H9 (cell line): ENCODE data around the gene LTBP2. TPM values are rescaled to one million over a fixed set of nuclear protein-coding genes. Genes with fewer than 3 reads are reported as not detected.

Experiments
- DNase-seq: peaks from one replicate; pipeline ENCODE4 v3.0.0-alpha.2; 2017
- H2AFZ ChIP-seq: one replicate; pipeline ENCODE4 v1.6.1; 2013; ENCODE audit warnings: mild to moderate bottlenecking, low read length, control low read depth, moderate library complexity
- H2AK5ac ChIP-seq: 2 replicates; pipeline ENCODE4 v1.6.1; 2013; ENCODE audit warnings: low read length, control low read depth, mixed read lengths; ENCODE audit not compliant: insufficient read length
- H2BK120ac ChIP-seq: one replicate; pipeline ENCODE4 v1.6.1; 2013; ENCODE audit warnings: low read depth, mild to moderate bottlenecking, low read length, control low read depth, inconsistent platforms; ENCODE audit not compliant: poor library complexity, severe bottlenecking
- H2BK12ac ChIP-seq: 2 replicates; pipeline ENCODE4 v1.6.1; 2013; ENCODE audit warnings: low read length, control low read depth, mixed read lengths, low read depth; ENCODE audit not compliant: insufficient read length
- H2BK15ac ChIP-seq: 2 replicates; pipeline ENCODE4 v1.6.1; 2013; ENCODE audit warnings: low read depth, low read length, control low read depth
- H2BK20ac ChIP-seq: one replicate; pipeline ENCODE4 v1.6.1; 2013; ENCODE audit warnings: low read depth, mild to moderate bottlenecking, low read length, control low read depth, inconsistent platforms; ENCODE audit not compliant: poor library complexity, severe bottlenecking
- H2BK5ac ChIP-seq: 2 replicates; pipeline ENCODE4 v1.6.1; 2013; ENCODE audit warnings: low read length, control low read depth, mixed read lengths; ENCODE audit not compliant: insufficient read length
- H3K14ac ChIP-seq: 2 replicates; pipeline ENCODE4 v1.6.1; 2013; ENCODE audit warnings: low read length, control low read depth; ENCODE audit not compliant: insufficient read depth
- H3K18ac ChIP-seq: 2 replicates; pipeline ENCODE4 v1.6.1; 2013; ENCODE audit warnings: low read depth, mild to moderate bottlenecking, mixed read lengths, low read length, control low read depth; ENCODE audit not compliant: insufficient read length
- H3K23ac ChIP-seq: 2 replicates; pipeline ENCODE4 v1.6.1; 2013; ENCODE audit warnings: low read length, control low read depth, mixed read lengths, low read depth; ENCODE audit not compliant: insufficient read length
- H3K23me2 ChIP-seq: 2 replicates; pipeline ENCODE4 v1.6.1; 2013; ENCODE audit warnings: low read depth, mild to moderate bottlenecking, mixed read lengths, low read length, control low read depth; ENCODE audit not compliant: insufficient read length, poor library complexity, severe bottlenecking
- H3K27ac ChIP-seq: 2 replicates; pipeline ENCODE4 v1.5.1; 2013; ENCODE audit warnings: low read length, control low read depth, mixed read lengths, low read depth; ENCODE audit not compliant: insufficient read length
- H3K27me3 ChIP-seq: 2 replicates; pipeline ENCODE4 v1.6.1; 2013; ENCODE audit warnings: low read length, control low read depth, inconsistent platforms; ENCODE audit not compliant: insufficient read depth
- H3K4ac ChIP-seq: 2 replicates; pipeline ENCODE4 v1.6.1; 2013; ENCODE audit warnings: low read depth, mild to moderate bottlenecking, control low read depth, inconsistent platforms, low read length, moderate library complexity
- H3K4me1 ChIP-seq: 2 replicates; pipeline ENCODE4 v1.6.1; 2013; ENCODE audit warnings: low read length, control low read depth, inconsistent platforms; ENCODE audit not compliant: insufficient read depth
- H3K4me2 ChIP-seq: 2 replicates; pipeline ENCODE4 v1.6.1; 2013; ENCODE audit warnings: low read length, control low read depth, mixed read lengths; ENCODE audit not compliant: insufficient read length, insufficient read depth
- H3K56ac ChIP-seq: 2 replicates; pipeline ENCODE4 v1.6.1; 2013; ENCODE audit warnings: low read depth, mild to moderate bottlenecking, mixed read lengths, low read length, control low read depth; ENCODE audit not compliant: insufficient read length
- H3K79me1 ChIP-seq: 2 replicates; pipeline ENCODE4 v1.6.1; 2013; ENCODE audit warnings: low read depth, mild to moderate bottlenecking, moderate library complexity, low read length, control low read depth, inconsistent platforms; ENCODE audit not compliant: insufficient read depth, poor library complexity, severe bottlenecking
- H3K79me2 ChIP-seq: 2 replicates; pipeline ENCODE4 v1.6.1; 2013; ENCODE audit warnings: low read length, control low read depth, inconsistent platforms; ENCODE audit not compliant: insufficient read depth
- H3K9ac ChIP-seq: 2 replicates; pipeline ENCODE4 v1.6.1; 2013; ENCODE audit warnings: low read length, control low read depth, mixed read lengths; ENCODE audit not compliant: insufficient read length; ENCODE audit errors: extremely low read depth
- H3K9me3 ChIP-seq: one replicate; pipeline ENCODE4 v1.6.1; 2013; ENCODE audit warnings: low read depth, low read length, inconsistent platforms; ENCODE audit not compliant: control insufficient read depth
- H3T11ph ChIP-seq: one replicate; pipeline ENCODE4 v1.6.1; 2013; ENCODE audit warnings: mild to moderate bottlenecking, low read length, control low read depth, inconsistent platforms
- H4K20me1 ChIP-seq: one replicate; pipeline ENCODE4 v1.6.1; 2013; ENCODE audit not compliant: control insufficient read depth, insufficient read length, insufficient read depth
- H4K5ac ChIP-seq: 2 replicates; pipeline ENCODE4 v1.6.1; 2013; ENCODE audit warnings: low read depth, mild to moderate bottlenecking, mixed read lengths, low read length, control low read depth; ENCODE audit not compliant: insufficient read length
- H4K8ac ChIP-seq: replicated peaks from 2 replicates; pipeline ENCODE4 v1.6.1; 2013; ENCODE audit warnings: low read length, control low read depth, mixed read lengths, low read depth; ENCODE audit not compliant: insufficient read length
- H4K91ac ChIP-seq: 2 replicates; pipeline ENCODE4 v1.6.1; 2013; ENCODE audit warnings: low read depth, mild to moderate bottlenecking, moderate library complexity, mixed read lengths, low read length, control low read depth; ENCODE audit not compliant: insufficient read length
- H3K27ac Mint-ChIP-seq, 3 experiments: 2 replicates in 2 of 3; 3 replicates in 1 of 3; pipeline ENCODE4 v1.8.0; 2020 to 2021; ENCODE audit warnings: mixed read lengths in 3 of 3, mild to moderate bottlenecking in 1 of 3, moderate library complexity in 1 of 3
- H3K27me3 Mint-ChIP-seq: 2 replicates; pipeline ENCODE4 v1.8.0; 2021; ENCODE audit warnings: low read depth, mild to moderate bottlenecking, moderate library complexity, mixed read lengths
- H3K36me3 Mint-ChIP-seq, 3 experiments: 2 replicates in 2 of 3; 3 replicates in 1 of 3; pipeline ENCODE4 v1.8.0; 2020 to 2021; ENCODE audit warnings: low read depth in 3 of 3, mixed read lengths in 3 of 3; ENCODE audit not compliant: insufficient read depth in 1 of 3
- H3K4me1 Mint-ChIP-seq, 2 experiments: 2 replicates each; pipeline ENCODE4 v1.8.0; 2020; ENCODE audit warnings: mixed read lengths in 2 of 2
- H3K4me3 Mint-ChIP-seq, 2 experiments: 2 replicates in 1 of 2; 3 replicates in 1 of 2; pipeline ENCODE4 v1.8.0; 2020 to 2021; ENCODE audit warnings: mild to moderate bottlenecking in 2 of 2, mixed read lengths in 2 of 2, moderate library complexity in 1 of 2
- H3K9me3 Mint-ChIP-seq, 2 experiments: 2 replicates in 1 of 2; 3 replicates in 1 of 2; pipeline ENCODE4 v1.8.0; 2020; ENCODE audit warnings: mild to moderate bottlenecking in 2 of 2, mixed read lengths in 2 of 2, moderate library complexity in 1 of 2
- CTCF ChIP-seq: fragments of 200-600 bp; sonication (generic); conservative IDR thresholded peaks from 3 replicates; pipeline ENCODE4 v1.8.0; 2021; ENCODE audit warnings: antibody characterized with exemption, mild to moderate bottlenecking
- WGBS: extraction: QIAGEN DNeasy Blood & Tissue Kit; methylation state at CpG from one replicate; pipeline ENCODE4 v1.1.7; 2013; ENCODE audit warnings: missing lambda C conversion rate, low lambda C conversion rate, mixed read lengths; ENCODE audit not compliant: insufficient read length; ENCODE audit errors: extremely low coverage; 5-methylcytosine and 5-hydroxymethylcytosine counted together
- total RNA-seq: library from RNA; stranded (reverse); gene quantifications from 2 replicates; pipeline ENCODE4 v1.2.1, GENCODE V29; 2021

LTBP2 gene
- total RNA-seq, 1 experiment from 2014 or later = 0.77 TPM

GRCh38 chr14:74502236-74503019 lies 109.6 kb downstream of the LTBP2 start:
- no peak overlapping the region for H2BK12ac ChIP-seq
- peak; percentile 69 for DNase-seq
- H3K79me2 ChIP-seq = no peaks in the 10 kb centered on the region
- H3K27me3 Mint-ChIP-seq = peaks cover 3% of the 10 kb centered on the region; the same call in 1 of the 2 replicates
- H3K27ac Mint-ChIP-seq = peak overlapping the region in 2 of 3 experiments; percentile 35 to 77; a peak in 4 of 7 replicates
- H4K8ac ChIP-seq = no peak overlapping the region
- no peak overlapping the region for H3K27ac ChIP-seq
- H3K4me1 ChIP-seq = no peaks in the 10 kb centered on the region; the same call in 1 of the 2 replicates
- H2BK120ac ChIP-seq = no peak overlapping the region
- H3K18ac ChIP-seq = peak overlapping the region; percentile 11
- no peak overlapping the region for H4K91ac ChIP-seq
- H3K9me3 Mint-ChIP-seq = no peaks in the 10 kb centered on the region
- peaks cover 0 to 2% (median 0%) of the 10 kb centered on the region in 3 experiments; a peak in 1 of 7 replicates for H3K36me3 Mint-ChIP-seq
- H3K4ac ChIP-seq = no peak overlapping the region
- H2BK15ac ChIP-seq = no peak overlapping the region
- no peak overlapping the region for H3K14ac ChIP-seq
- no peaks in the 10 kb centered on the region for H4K20me1 ChIP-seq
- H3K9me3 ChIP-seq = no peaks in the 10 kb centered on the region
- peaks cover 31 to 38% of the 10 kb centered on the region in 2 experiments for H3K4me1 Mint-ChIP-seq
- no peak overlapping the region for H3K56ac ChIP-seq
- H2AFZ ChIP-seq = no peak overlapping the region
- H3K4me2 ChIP-seq = no peak overlapping the region
- no peaks in the 10 kb centered on the region for H3K27me3 ChIP-seq
- TF ChIP-seq CTCF = peak; percentile 71
- H3K23ac ChIP-seq = no peak overlapping the region
- no peak overlapping the region for H4K5ac ChIP-seq
- WGBS = no CpG with 5 or more reads among the region's 21 CpGs
- H3K9ac ChIP-seq = no peak overlapping the region
- H2AK5ac ChIP-seq = no peak overlapping the region
- no peak overlapping the region for H3T11ph ChIP-seq
- H3K23me2 ChIP-seq = no peaks in the 10 kb centered on the region
- no peaks in the 10 kb centered on the region for H3K79me1 ChIP-seq
- no peak overlapping the region for H2BK5ac ChIP-seq
- no peak overlapping the region for H3K4me3 Mint-ChIP-seq
- no peak overlapping the region for H2BK20ac ChIP-seq
